DOHH2 (cell line): Measurements from ENCODE around the gene SLBP.

ENCODE experiments used
- H3F3A ChIP-seq: fragments of 200-600 bp; sonication (generic), shearing (Covaris generic); 2 replicates; pipeline ENCODE4 v1.6.0; 2016; ENCODE audit warnings: antibody characterized with exemption, mild to moderate bottlenecking; ENCODE audit not compliant: control insufficient read depth, insufficient read depth
- H3K27ac ChIP-seq: fragments of 200-600 bp; sonication (generic); 2 replicates; pipeline ENCODE4 v1.5.1; 2014; ENCODE audit warnings: low read depth, mild to moderate bottlenecking, low read length, moderate library complexity
- H3K27me3 ChIP-seq: fragments of 200-600 bp; sonication (generic); 2 replicates; pipeline ENCODE4 v1.6.1; 2014; ENCODE audit warnings: mild to moderate bottlenecking, low read length, mixed read lengths; ENCODE audit not compliant: control insufficient read depth
- H3K36me3 ChIP-seq: fragments of 200-600 bp; sonication (generic); 2 replicates; pipeline ENCODE4 v1.6.1; 2014; ENCODE audit warnings: mild to moderate bottlenecking, low read length, moderate library complexity, mixed read lengths; ENCODE audit not compliant: control insufficient read depth
- H3K4me1 ChIP-seq: fragments of 200-600 bp; sonication (generic); 2 replicates; pipeline ENCODE4 v1.6.1; 2014; ENCODE audit warnings: mild to moderate bottlenecking, low read length, mixed read lengths; ENCODE audit not compliant: control insufficient read depth
- H3K4me2 ChIP-seq: fragments of 200-600 bp; sonication (generic); 2 replicates; pipeline ENCODE4 v1.6.0; 2014; ENCODE audit warnings: mild to moderate bottlenecking, low read length, moderate library complexity
- H3K4me3 ChIP-seq: fragments of 200-600 bp; sonication (generic); 2 replicates; pipeline ENCODE4 v1.5.1; 2014; ENCODE audit warnings: mild to moderate bottlenecking, low read length, mixed read lengths
- H3K79me2 ChIP-seq: fragments of 200-600 bp; sonication (generic); 2 replicates; pipeline ENCODE4 v1.6.1; 2014; ENCODE audit warnings: mild to moderate bottlenecking, low read length, mixed read lengths; ENCODE audit not compliant: control insufficient read depth
- H3K9me2 ChIP-seq: fragments of 200-600 bp; sonication (generic); replicated peaks from 2 replicates; pipeline ENCODE4 v1.6.1; 2014; ENCODE audit warnings: mild to moderate bottlenecking, low read length, mixed read lengths; ENCODE audit not compliant: control insufficient read depth
- H3K9me3 ChIP-seq: fragments of 200-600 bp; sonication (generic); 2 replicates; pipeline ENCODE4 v1.6.1; 2014; ENCODE audit warnings: antibody characterized with exemption, low read length, mixed read lengths; ENCODE audit not compliant: control insufficient read depth, insufficient read depth
- H4K20me1 ChIP-seq: fragments of 200-600 bp; sonication (generic); 2 replicates; pipeline ENCODE4 v1.6.0; 2014; ENCODE audit warnings: low read depth, mild to moderate bottlenecking, antibody characterized with exemption, low read length, moderate library complexity; ENCODE audit not compliant: control insufficient read depth, insufficient read depth
- EZH2phosphoT487 ChIP-seq: fragments of 200-600 bp; sonication (generic); IDR thresholded peaks from 2 replicates; pipeline ENCODE4 v1.6.1; 2017; ENCODE audit warnings: borderline replicate concordance, mild to moderate bottlenecking, antibody characterized with exemption, low read length, moderate library complexity, mixed read lengths
- TF ChIP-seq, protein P1 (sequence below): fragments of 200-600 bp; sonication (generic); IDR thresholded peaks from one replicate; pipeline ENCODE4 v1.5.1; 2014; ENCODE audit warnings: antibody characterized with exemption, mild to moderate bottlenecking, low read depth, low read length; ENCODE audit not compliant: poor library complexity, severe bottlenecking

SLBP gene

GRCh38 chr4:1745165-1745564 lies 33.0 kb upstream of the SLBP start:
- H3K27ac ChIP-seq, result no peak overlapping the region
- no peaks in the 10 kb centered on the region for H3K27me3 ChIP-seq
- H3F3A ChIP-seq, result peaks cover 39% of the 10 kb centered on the region
- peaks cover 5% of the 10 kb centered on the region; the same call in 1 of the 2 replicates for H4K20me1 ChIP-seq
- no peaks in the 10 kb centered on the region for H3K9me2 ChIP-seq
- TF ChIP-seq EZH2phosphoT487, result no peak
- TF ChIP-seq, protein P1, sequence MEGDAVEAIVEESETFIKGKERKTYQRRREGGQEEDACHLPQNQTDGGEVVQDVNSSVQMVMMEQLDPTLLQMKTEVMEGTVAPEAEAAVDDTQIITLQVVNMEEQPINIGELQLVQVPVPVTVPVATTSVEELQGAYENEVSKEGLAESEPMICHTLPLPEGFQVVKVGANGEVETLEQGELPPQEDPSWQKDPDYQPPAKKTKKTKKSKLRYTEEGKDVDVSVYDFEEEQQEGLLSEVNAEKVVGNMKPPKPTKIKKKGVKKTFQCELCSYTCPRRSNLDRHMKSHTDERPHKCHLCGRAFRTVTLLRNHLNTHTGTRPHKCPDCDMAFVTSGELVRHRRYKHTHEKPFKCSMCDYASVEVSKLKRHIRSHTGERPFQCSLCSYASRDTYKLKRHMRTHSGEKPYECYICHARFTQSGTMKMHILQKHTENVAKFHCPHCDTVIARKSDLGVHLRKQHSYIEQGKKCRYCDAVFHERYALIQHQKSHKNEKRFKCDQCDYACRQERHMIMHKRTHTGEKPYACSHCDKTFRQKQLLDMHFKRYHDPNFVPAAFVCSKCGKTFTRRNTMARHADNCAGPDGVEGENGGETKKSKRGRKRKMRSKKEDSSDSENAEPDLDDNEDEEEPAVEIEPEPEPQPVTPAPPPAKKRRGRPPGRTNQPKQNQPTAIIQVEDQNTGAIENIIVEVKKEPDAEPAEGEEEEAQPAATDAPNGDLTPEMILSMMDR, result no peak
- no peaks in the 10 kb centered on the region for H3K79me2 ChIP-seq
- 0 out of 2 replicates have a peak, but pooled peaks cover 4% of the 10 kb centered on the region for H3K4me1 ChIP-seq
- H3K4me2 ChIP-seq, result no peak overlapping the region
- no peaks in the 10 kb centered on the region for H3K9me3 ChIP-seq
- peaks cover 51% of the 10 kb centered on the region for H3K36me3 ChIP-seq
- no peak overlapping the region for H3K4me3 ChIP-seq

- H3K4me2 ChIP-seq, result no peak overlapping the region
- no peaks in the 10 kb centered on the region for H3K9me3 ChIP-seq
- H3K9me2 ChIP-seq, result no peaks in the 10 kb centered on the region
- TF ChIP-seq, protein P1, result no peak
- TF ChIP-seq EZH2phosphoT487, result no peak
- peaks cover 6% of the 10 kb centered on the region; the same call in 1 of the 2 replicates for H4K20me1 ChIP-seq
- H3K79me2 ChIP-seq, result no peaks in the 10 kb centered on the region
- no peaks in the 10 kb centered on the region for H3K27me3 ChIP-seq
- H3K4me1 ChIP-seq, result 0 out of 2 replicates have a peak, but pooled peaks cover 4% of the 10 kb centered on the region
- no peak overlapping the region for H3K27ac ChIP-seq
- peaks cover 39% of the 10 kb centered on the region for H3F3A ChIP-seq
- no peak overlapping the region for H3K4me3 ChIP-seq
- H3K36me3 ChIP-seq, result peaks cover 58% of the 10 kb centered on the region
Measured at GRCh38 chr4:1744552-1744951, 32.4 kb upstream of the SLBP start.

- TF ChIP-seq, protein P1, result no peak
- TF ChIP-seq EZH2phosphoT487, result no peak
- H3K9me3 ChIP-seq, result no peaks in the 10 kb centered on the region
- H3K9me2 ChIP-seq, result no peaks in the 10 kb centered on the region
- H3K27ac ChIP-seq, result no peak overlapping the region
- H3K79me2 ChIP-seq, result no peaks in the 10 kb centered on the region
- peaks cover 6% of the 10 kb centered on the region; the same call in 1 of the 2 replicates for H4K20me1 ChIP-seq
- H3K4me3 ChIP-seq, result no peak overlapping the region
- H3K4me2 ChIP-seq, result no peak overlapping the region
- no peaks in the 10 kb centered on the region for H3K27me3 ChIP-seq
- H3F3A ChIP-seq, result peaks cover 39% of the 10 kb centered on the region
- 0 out of 2 replicates have a peak, but pooled peaks cover 4% of the 10 kb centered on the region for H3K4me1 ChIP-seq
- H3K36me3 ChIP-seq, result peaks cover 63% of the 10 kb centered on the region
Measured at GRCh38 chr4:1743975-1744374, 31.9 kb upstream of the SLBP start.
